Muscle of leg (tissue), 11 donors: ENCODE measurements around the gene SLC23A2. TPM values are rescaled to one million over a fixed set of nuclear protein-coding genes. Genes with fewer than 3 reads are reported as not detected.
A peak's percentile ranks its signal among the peaks of the same experiment; 100 is the strongest.

Experiments used
- DNase-seq: peaks from one replicate; pipeline ENCODE4 v3.0.0; 2013
- H3K27ac ChIP-seq: one replicate; pipeline ENCODE4 v1.5.1; 2013; ENCODE audit warnings: mild to moderate bottlenecking, low read length, control low read depth
- H3K27me3 ChIP-seq: one replicate; pipeline ENCODE4 v1.6.1; 2013; ENCODE audit warnings: low read length; ENCODE audit not compliant: control insufficient read depth, insufficient read depth
- H3K36me3 ChIP-seq: one replicate; pipeline ENCODE4 v1.6.1; 2013; ENCODE audit warnings: low read length; ENCODE audit not compliant: control insufficient read depth, insufficient read depth
- H3K4me1 ChIP-seq: one replicate; pipeline ENCODE4 v1.6.1; 2013; ENCODE audit warnings: low read length; ENCODE audit not compliant: control insufficient read depth, insufficient read depth
- H3K4me3 ChIP-seq: one replicate; pipeline ENCODE4 v1.5.1; 2013; ENCODE audit warnings: low read length, control low read depth
- H3K9me3 ChIP-seq: replicated peaks from 2 replicates; pipeline ENCODE4 v1.6.1; 2013; ENCODE audit warnings: low read depth, low read length; ENCODE audit not compliant: control insufficient read depth
- WGBS: methylation state at CpG from one replicate; pipeline ENCODE4 v1.1.5; 2013; ENCODE audit warnings: missing lambda C conversion rate; ENCODE audit not compliant: insufficient coverage; 5-methylcytosine and 5-hydroxymethylcytosine counted together
- polyA plus RNA-seq, 8 donors: library from polyadenylated mRNA; unstranded; fragments of 120-200 nt; gene quantifications; one replicate each; pipeline versions ENCODE4 v1.2.1 to v1.2.3, GENCODE V29; 2013; ENCODE audit warnings: inconsistent platforms in 1 of 8, low replicate concordance in 1 of 8; ENCODE audit not compliant: insufficient read length in 8 of 8, insufficient read depth in 1 of 8
- total RNA-seq: library from RNA; stranded (reverse); fragments of 120-200 nt; gene quantifications from one replicate; pipeline ENCODE4 v1.2.4, GENCODE V29; 2013

SLC23A2 gene
- total and polyA plus RNA-seq, 9 donors: 7.6 to 13.7 (median 10.6) TPM

DNA sequence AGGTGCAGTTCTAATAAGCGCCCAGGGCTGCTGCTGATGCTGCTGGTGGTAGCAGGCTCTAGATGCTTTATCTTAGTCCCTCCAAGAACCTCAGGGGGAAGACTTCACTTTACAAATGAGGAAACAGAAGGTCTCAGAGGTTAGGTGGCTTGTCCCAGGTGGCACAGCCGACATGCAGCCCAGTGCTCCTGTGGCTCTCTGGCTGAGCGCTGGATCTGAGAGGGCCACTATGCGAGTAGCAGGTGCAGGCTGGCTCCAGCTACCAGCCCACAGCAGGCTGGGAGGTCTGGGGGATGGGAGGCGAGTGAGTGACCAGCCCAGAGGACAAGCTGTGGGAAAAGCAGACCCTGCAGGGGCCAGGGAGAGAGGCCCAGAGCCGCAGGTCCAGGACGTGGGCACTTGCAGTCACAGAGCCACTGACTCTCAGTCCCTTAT is 188.7 kb downstream of the SLC23A2 start:
- no peak for DNase-seq
- no peaks in the 10 kb centered on the region for H3K9me3 ChIP-seq
- no peak overlapping the region for H3K4me3 ChIP-seq
- WGBS: 68% methylated on average over 5 of the region's 7 CpGs
- peak overlapping the region; percentile 92 for H3K27ac ChIP-seq
- H3K36me3 ChIP-seq: peaks cover 27% of the 10 kb centered on the region
- H3K4me1 ChIP-seq: peaks cover 67% of the 10 kb centered on the region
- no peaks in the 10 kb centered on the region for H3K27me3 ChIP-seq

DNA sequence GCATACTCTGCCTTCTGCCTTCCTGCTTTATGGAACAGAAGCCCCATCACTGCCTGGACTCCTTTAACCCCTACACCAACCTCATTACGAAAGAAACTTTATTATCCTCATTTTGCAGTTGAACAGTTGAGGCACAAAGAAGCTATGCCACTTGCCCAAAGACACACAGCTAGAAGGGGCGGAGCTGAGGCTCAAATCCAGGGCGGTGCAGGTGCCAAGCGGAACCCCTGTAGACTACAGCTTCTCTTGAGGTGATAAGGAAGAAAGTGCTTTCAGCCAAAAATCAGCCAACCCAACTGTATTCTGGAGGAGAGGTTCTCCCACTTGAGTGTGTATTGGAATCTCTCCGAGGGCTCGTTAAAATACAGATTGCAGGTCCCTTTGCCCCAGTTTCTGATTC is 189.1 kb downstream of the SLC23A2 start:
- H3K27ac ChIP-seq: peak overlapping the region; percentile 92

DNA sequence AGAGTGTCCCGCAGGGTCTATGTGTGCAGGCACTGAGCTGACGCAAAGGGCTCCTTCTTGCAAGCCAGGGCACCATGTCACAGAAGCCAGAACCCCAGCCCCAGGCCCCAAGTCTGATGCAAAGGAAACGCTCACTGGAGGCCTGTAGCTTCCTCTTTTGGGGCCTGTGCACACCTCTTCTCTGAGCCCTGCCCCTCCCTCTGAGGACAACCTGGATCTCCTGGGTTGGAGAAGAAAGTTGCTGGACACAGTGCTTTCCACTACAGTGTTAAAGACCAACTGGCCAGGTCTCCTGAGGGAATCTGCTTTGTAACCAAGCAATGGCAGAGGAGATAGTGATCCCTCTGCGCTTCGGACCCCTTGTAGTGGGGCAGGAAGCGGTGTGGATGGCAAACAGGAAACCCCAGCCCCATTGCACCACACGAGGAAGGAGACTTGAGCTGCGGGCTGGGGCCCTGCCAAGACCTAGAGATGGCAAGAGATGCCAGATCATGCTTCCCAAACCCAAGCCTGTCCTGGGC is 189.6 kb downstream of the SLC23A2 start:
- WGBS: 68% methylated on average over 6 of the region's 8 CpGs
- Histone ChIP-seq H3K27me3 (no peaks in the 10 kb centered on the region), H3K4me1 (peaks cover 67% of the 10 kb centered on the region), H3K36me3 (peaks cover 22% of the 10 kb centered on the region), H3K4me3 (no peak overlapping the region), H3K9me3 (no peaks in the 10 kb centered on the region), H3K27ac (peak overlapping the region; percentile 92)
- DNase-seq: peak; percentile 48

More for the DNA sequence above, 189.1 kb downstream of the SLC23A2 start:
- H3K27me3 ChIP-seq: no peaks in the 10 kb centered on the region
- DNase-seq: no peak
- no peaks in the 10 kb centered on the region for H3K9me3 ChIP-seq
- no peak overlapping the region for H3K4me3 ChIP-seq
- H3K36me3 ChIP-seq: peaks cover 24% of the 10 kb centered on the region
- peaks cover 67% of the 10 kb centered on the region for H3K4me1 ChIP-seq
- 90% methylated on average over 2 of the region's 6 CpGs for WGBS

DNA sequence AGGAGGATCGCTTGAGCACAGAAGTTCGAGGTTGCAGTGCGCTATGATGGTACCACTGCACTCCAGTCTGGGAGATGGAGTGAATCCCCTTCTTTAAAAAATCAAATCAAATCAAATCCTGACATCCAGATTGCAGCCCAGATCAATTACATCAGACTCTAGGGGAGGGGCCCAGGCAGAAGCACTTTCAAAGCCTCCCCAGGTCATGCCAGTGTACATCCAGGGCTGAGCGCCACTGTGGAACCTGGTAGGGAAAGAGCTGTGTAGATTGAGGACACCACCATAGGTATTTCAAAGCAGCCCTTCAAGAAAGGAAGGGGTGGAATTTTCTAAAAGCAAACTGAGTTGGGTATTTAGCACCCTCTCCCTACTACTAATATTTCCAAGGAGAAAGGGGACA is 190.1 kb downstream of the SLC23A2 start:
- 83% methylated on average over 3 of the region's 4 CpGs for WGBS
- Histone ChIP-seq H3K36me3 (peaks cover 22% of the 10 kb centered on the region), H3K4me1 (peaks cover 67% of the 10 kb centered on the region), H3K9me3 (no peaks in the 10 kb centered on the region), H3K4me3 (no peak overlapping the region), H3K27me3 (no peaks in the 10 kb centered on the region), H3K27ac (peak overlapping the region; percentile 20)
- DNase-seq: no peak

DNA sequence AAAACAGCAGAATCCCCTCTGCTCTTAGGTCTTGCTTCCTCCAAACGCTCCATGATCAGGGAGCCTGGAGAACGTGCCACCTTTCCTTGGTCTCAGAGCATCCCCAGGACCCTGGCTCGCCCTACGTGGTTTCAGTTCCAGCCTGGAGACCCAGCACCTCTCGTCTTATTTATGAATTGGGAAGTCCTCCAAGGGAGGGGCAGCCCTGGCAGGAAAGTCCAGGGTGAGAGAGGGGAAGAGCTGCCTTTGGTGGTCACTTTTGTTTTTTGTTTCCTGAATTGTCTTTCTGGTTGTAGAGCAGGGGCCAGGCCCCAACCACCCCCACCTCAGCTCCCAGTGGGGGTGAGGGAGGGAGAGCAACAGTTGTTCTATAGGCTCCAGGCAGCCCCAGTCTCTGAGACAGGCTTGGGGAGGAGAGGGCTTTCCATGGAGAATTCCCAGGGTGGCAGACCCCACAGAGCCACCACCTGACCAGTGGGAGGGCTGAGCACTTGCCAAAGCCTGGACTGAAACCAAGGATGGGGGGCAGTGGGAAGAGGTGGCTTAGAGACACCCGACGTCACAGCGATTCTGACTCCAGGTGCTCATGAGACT is 190.8 kb downstream of the SLC23A2 start:
- H3K9me3 ChIP-seq: no peaks in the 10 kb centered on the region
- H3K4me3 ChIP-seq: no peak overlapping the region
- peaks cover 66% of the 10 kb centered on the region for H3K4me1 ChIP-seq
- no peaks in the 10 kb centered on the region for H3K27me3 ChIP-seq
- H3K27ac ChIP-seq: peak overlapping the region; percentile 15
- no peak for DNase-seq
- WGBS: 48% methylated on average over 6 of the region's 8 CpGs
- peaks cover 19% of the 10 kb centered on the region for H3K36me3 ChIP-seq

DNA sequence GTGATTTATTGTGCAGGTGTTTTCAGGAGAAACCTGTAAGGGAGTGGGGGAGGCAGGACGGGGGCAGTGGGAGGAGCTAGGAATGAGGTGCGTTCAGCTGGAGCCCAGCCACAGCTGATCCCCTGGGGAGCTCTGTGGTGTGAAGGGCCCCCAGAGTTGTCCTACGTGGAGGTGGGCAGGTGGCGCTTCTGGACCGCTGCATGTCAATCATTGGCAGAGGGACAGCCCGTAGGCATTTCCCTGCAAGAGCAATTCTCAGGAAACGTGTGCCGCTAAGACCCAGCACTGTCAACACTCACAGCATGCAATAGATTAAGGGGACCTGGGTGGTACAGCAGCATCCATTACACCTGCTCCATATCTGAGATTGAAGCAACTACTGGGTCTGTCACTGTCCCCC is 191.6 kb downstream of the SLC23A2 start:
- no peak overlapping the region for H3K27ac ChIP-seq
- 31% methylated on average over 7 of the region's 8 CpGs for WGBS

DNA sequence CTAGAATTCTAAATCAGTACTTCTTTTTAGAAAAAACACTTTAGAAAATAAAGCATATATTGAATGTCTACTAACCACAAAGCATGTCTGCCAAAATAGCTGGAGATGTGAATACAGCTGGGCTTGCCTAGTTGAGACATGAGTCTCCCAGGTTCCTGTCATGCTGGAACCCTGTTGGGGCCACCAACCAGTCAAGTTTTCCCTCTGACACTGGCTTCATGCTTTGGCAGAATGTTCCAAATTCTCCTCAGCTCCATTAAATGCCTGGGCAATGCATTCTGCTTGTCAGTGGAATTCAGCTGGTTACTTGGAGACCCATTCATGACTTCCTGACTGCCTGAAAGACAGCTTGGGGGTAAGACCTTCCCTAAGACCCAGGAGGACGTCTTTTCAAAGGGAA is 192.4 kb downstream of the SLC23A2 start:
- H3K4me1 ChIP-seq: peaks cover 50% of the 10 kb centered on the region
- DNase-seq: peak; percentile 49
- 80% methylated on average over 1 of the region's 1 CpG for WGBS
- H3K27me3 ChIP-seq: no peaks in the 10 kb centered on the region
- no peaks in the 10 kb centered on the region for H3K9me3 ChIP-seq
- no peak overlapping the region for H3K4me3 ChIP-seq
- H3K36me3 ChIP-seq: peaks cover 21% of the 10 kb centered on the region
- no peak overlapping the region for H3K27ac ChIP-seq

More for the DNA sequence above, 191.6 kb downstream of the SLC23A2 start:
- H3K4me1 ChIP-seq: peaks cover 58% of the 10 kb centered on the region
- peaks cover 20% of the 10 kb centered on the region for H3K36me3 ChIP-seq
- no peaks in the 10 kb centered on the region for H3K9me3 ChIP-seq
- DNase-seq: no peak
- H3K4me3 ChIP-seq: no peak overlapping the region
- H3K27me3 ChIP-seq: no peaks in the 10 kb centered on the region

DNA sequence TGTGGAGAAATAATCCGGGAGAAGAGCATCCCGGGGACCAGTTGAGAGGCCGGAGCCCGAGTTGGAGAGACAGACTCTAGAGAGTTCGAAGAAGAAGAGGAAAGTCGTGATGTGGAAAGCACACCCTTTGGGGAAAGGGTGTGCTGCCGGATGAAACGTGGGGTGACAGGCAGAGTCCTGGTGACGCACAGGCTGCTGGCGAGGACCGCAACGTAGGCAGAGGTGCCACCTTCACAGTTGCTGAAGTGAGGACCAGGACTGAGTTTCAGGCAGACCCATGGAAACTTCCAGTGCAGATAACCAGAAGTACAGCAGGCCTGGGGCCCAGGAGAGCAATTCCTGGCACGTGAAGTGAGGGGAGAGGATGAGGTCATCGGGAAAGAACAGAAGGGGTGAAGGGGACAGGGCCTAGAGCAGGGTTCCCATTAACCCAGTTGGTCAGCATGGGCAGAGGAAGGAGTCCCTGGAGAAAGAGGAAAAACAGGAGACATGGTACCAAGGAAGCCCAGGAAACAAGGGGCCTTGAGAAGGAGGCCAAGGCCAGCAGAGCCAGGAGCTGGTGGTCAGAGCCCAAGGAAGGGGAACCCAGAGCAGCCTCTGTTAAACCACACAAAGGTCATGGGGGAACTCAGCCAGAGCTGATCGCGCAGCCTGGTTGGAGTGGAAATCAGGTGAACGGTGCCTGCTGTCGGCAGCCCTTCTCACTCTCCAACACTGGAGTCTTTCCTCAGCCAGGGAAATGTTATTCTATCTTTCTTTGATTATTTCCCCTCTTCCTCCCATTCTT is 195.5 kb downstream of the SLC23A2 start:
- H3K4me3 ChIP-seq: no peak overlapping the region
- H3K27me3 ChIP-seq: no peaks in the 10 kb centered on the region
- H3K9me3 ChIP-seq: no peaks in the 10 kb centered on the region
- peaks cover 23% of the 10 kb centered on the region for H3K4me1 ChIP-seq
- WGBS: 76% methylated on average over 18 of the region's 18 CpGs
- no peak overlapping the region for H3K27ac ChIP-seq
- H3K36me3 ChIP-seq: peaks cover 23% of the 10 kb centered on the region
- no peak for DNase-seq

DNA sequence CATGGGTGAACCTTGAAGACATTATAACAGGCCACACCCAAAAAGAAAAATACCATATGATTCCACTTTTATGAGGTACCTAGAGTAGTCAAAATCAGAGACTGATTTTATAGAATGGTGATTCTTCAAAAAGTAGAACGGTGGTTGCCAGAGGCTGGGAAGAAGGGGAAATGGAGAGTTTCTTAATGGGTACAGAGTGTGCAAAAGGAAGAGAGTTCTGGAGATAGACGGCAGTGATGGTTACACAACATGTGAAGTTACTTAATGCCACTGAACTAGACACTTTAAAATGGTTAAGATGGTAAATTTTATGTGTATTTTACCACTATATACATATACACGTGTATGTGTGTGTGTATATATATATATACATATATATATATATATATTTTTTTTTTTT is 198.8 kb downstream of the SLC23A2 start:
- Histone ChIP-seq H3K4me1 (peaks cover 3% of the 10 kb centered on the region), H3K27me3 (no peaks in the 10 kb centered on the region), H3K36me3 (peaks cover 44% of the 10 kb centered on the region), H3K4me3 (no peak overlapping the region), H3K9me3 (no peaks in the 10 kb centered on the region), H3K27ac (no peak overlapping the region)
- no CpG with 5 or more reads among the region's 3 CpGs for WGBS
- DNase-seq: no peak
